Subcutaneous adipose tissue (tissue), 4 donors: Measurements from ENCODE around the gene MT1F. TPM values are rescaled to one million over a fixed set of nuclear protein-coding genes. Genes with fewer than 3 reads are reported as not detected.

ENCODE experiments used
- CTCF ChIP-seq: fragments of 450-650 bp; IDR thresholded peaks from one replicate; pipeline ENCODE4 v1.5.1; 2016; ENCODE audit warnings: low read depth, mild to moderate bottlenecking, control low read depth, antibody characterized with exemption, moderate library complexity
- total RNA-seq, 4 donors: library from RNA; depleted of rRNA; stranded (reverse); fragments of >200 nt; gene quantifications; one replicate each; pipeline ENCODE4 v1.1.0, GENCODE V29; 2016

Gene MT1F
- total RNA-seq, 4 donors from 2014 or later: 9.2 to 55.1 (median 11.8) TPM

- TF ChIP-seq CTCF: no peak
Measured at GRCh38 chr16:56620339-56620897, 37.3 kb upstream of the MT1F start.

- no peak for TF ChIP-seq CTCF
Measured at GRCh38 chr16:56623637-56624036, 34.1 kb upstream of the MT1F start.

GRCh38 chr16:56625140-56625942, 32.4 kb upstream of the MT1F start, which contains the start of gene MT1E:
Gene MT1E, plus strand, starts transcription at chr16:56625781. Its CDS starts 71 bp downstream, at chr16:56625852.
- TF ChIP-seq CTCF: no peak

- no peak for TF ChIP-seq CTCF
Measured at GRCh38 chr16:56625943-56626654, 31.7 kb upstream of the MT1F start.

GRCh38 chr16:56626685-56627084, 31.1 kb upstream of the MT1F start:
- no peak for TF ChIP-seq CTCF

- TF ChIP-seq CTCF: no peak
Measured at GRCh38 chr16:56628486-56629350, 29.0 kb upstream of the MT1F start.
